Measurements from ENCODE around the gene ISG20L2. TPM values are rescaled to one million over a fixed set of nuclear protein-coding genes. Genes with fewer than 3 reads are reported as not detected.

The ISG20L2 gene
- total RNA-seq, 1 donor from 2014 or later: 23.7 TPM

DNA sequence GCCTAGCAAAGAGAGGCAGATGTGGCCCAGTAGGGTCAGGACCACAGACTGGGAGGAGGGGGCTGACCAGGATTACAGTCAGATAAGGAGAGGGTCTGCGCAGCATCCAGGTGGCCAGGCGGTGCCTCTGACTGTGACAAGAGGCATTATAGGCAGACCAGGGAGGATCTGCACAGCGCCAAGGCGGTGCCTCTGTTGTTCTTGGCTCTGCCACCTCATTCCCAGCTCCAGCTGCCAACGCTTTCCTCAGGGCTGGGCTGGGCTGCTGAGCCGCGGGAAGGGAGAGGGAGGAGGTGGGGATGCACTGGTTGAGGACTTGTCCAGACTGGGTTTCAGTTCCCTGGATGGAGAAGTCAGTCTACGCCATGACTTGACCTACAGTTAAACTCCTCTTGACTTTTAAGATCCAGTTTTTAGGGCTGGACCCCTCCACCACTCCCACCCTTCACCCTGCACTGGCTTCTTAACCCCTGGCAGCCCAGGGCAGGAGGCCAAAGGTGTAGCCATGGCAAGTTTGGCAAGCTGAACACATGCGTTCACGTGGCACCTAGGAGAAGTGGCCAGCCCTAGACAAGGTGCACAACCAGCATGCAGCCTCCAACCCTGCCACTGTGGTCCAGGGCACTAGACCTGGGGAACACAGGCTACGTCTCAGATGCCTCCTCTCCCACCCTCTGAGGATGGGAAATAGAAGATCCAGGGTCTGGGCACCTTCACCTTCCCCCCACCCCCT, 18.6 kb downstream of the ISG20L2 start:
- Mint-ChIP-seq H3K4me1 (peaks cover 61% of the 10 kb centered on the region), H3K9me3 (no peaks in the 10 kb centered on the region), H3K27ac (peak overlapping the region; percentile 84), H3K4me3 (peak overlapping the region; percentile 24), H3K36me3 (peaks cover 2% of the 10 kb centered on the region), H3K27me3 (ENCODE audit: insufficient read depth, low read depth) (peaks cover 23% of the 10 kb centered on the region)
- peaks cover 55% of the 10 kb centered on the region for H3K4me1 ChIP-seq
- H3K4me2 ChIP-seq: peak overlapping the region; percentile 96
- no peak overlapping the region for H3K27ac ChIP-seq
- no peaks in the 10 kb centered on the region for H3K36me3 ChIP-seq
- peaks cover 3% of the 10 kb centered on the region for H3K79me2 ChIP-seq (ENCODE audit: low read depth)
- DNase-seq (ENCODE audit: low spot score): peak; percentile 14
- H3K9ac ChIP-seq: no peak overlapping the region
- H3K4me3 ChIP-seq: no peak overlapping the region
- H2AFZ ChIP-seq (replicated peaks): no peak overlapping the region
- peaks cover 4% of the 10 kb centered on the region for H3K27me3 ChIP-seq
- H3F3A ChIP-seq (ENCODE audit: low read depth): peaks cover 77% of the 10 kb centered on the region
- TF ChIP-seq EZH2phosphoT487 (IDR thresholded peaks at IDR 0.05) (no peak), EZH2 (IDR thresholded peaks at IDR 0.05) (no peak)
- TF ChIP-seq, protein P1, sequence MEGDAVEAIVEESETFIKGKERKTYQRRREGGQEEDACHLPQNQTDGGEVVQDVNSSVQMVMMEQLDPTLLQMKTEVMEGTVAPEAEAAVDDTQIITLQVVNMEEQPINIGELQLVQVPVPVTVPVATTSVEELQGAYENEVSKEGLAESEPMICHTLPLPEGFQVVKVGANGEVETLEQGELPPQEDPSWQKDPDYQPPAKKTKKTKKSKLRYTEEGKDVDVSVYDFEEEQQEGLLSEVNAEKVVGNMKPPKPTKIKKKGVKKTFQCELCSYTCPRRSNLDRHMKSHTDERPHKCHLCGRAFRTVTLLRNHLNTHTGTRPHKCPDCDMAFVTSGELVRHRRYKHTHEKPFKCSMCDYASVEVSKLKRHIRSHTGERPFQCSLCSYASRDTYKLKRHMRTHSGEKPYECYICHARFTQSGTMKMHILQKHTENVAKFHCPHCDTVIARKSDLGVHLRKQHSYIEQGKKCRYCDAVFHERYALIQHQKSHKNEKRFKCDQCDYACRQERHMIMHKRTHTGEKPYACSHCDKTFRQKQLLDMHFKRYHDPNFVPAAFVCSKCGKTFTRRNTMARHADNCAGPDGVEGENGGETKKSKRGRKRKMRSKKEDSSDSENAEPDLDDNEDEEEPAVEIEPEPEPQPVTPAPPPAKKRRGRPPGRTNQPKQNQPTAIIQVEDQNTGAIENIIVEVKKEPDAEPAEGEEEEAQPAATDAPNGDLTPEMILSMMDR (IDR thresholded peaks at IDR 0.05): no peak
- H4K20me1 ChIP-seq (ENCODE audit: low read depth): no peaks in the 10 kb centered on the region
- H3K9me3 ChIP-seq (ENCODE audit: low read depth): no peaks in the 10 kb centered on the region

DNA sequence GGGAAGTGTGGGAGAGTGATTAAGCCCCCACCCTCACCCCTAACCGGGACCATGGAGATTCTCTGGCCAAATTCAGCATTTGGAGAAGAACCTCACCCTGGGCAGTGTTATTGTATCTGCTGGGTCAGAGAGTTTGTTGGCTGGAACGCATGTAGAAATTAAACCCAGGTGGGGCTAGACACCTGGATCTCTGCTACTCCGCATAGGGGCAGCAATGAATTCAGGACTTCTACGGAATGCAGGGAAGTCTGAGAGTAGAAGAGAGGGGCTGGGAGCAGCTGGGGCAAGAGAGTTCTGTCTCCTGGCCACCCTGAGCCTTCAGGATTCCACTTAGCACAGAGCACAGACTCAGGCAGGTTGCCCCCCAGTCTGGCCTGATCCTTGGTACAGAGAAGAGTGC, 19.5 kb downstream of the ISG20L2 start:
- H3K4me3 Mint-ChIP-seq: peak overlapping the region; percentile 73
- H4K20me1 ChIP-seq (ENCODE audit: low read depth): peaks cover 6% of the 10 kb centered on the region
- H3K9me3 ChIP-seq (ENCODE audit: low read depth): no peaks in the 10 kb centered on the region
- peaks cover 65% of the 10 kb centered on the region for H3K4me1 Mint-ChIP-seq
- no peaks in the 10 kb centered on the region for H3K36me3 Mint-ChIP-seq
- peaks cover 82% of the 10 kb centered on the region for H3F3A ChIP-seq (ENCODE audit: low read depth)
- H3K36me3 ChIP-seq: no peaks in the 10 kb centered on the region
- peak overlapping the region; percentile 96 for H3K4me2 ChIP-seq
- H2AFZ ChIP-seq (replicated peaks): no peak overlapping the region
- H3K27me3 ChIP-seq: peaks cover 13% of the 10 kb centered on the region
- peaks cover 60% of the 10 kb centered on the region for H3K4me1 ChIP-seq
- no peak overlapping the region for H3K9ac ChIP-seq
- H3K4me3 ChIP-seq: no peak overlapping the region
- H3K27me3 Mint-ChIP-seq (ENCODE audit: insufficient read depth, low read depth): peaks cover 23% of the 10 kb centered on the region
- peak overlapping the region; percentile 84 for H3K27ac Mint-ChIP-seq
- TF ChIP-seq EZH2phosphoT487 (IDR thresholded peaks at IDR 0.05) (no peak), EZH2 (IDR thresholded peaks at IDR 0.05) (no peak)
- TF ChIP-seq, protein P1 (IDR thresholded peaks at IDR 0.05): no peak
- no peaks in the 10 kb centered on the region for H3K9me3 Mint-ChIP-seq
- peak; percentile 11 for DNase-seq (ENCODE audit: low spot score)
- H3K27ac ChIP-seq: peak overlapping the region; percentile 91
- H3K79me2 ChIP-seq (ENCODE audit: low read depth): peaks cover 12% of the 10 kb centered on the region

DNA sequence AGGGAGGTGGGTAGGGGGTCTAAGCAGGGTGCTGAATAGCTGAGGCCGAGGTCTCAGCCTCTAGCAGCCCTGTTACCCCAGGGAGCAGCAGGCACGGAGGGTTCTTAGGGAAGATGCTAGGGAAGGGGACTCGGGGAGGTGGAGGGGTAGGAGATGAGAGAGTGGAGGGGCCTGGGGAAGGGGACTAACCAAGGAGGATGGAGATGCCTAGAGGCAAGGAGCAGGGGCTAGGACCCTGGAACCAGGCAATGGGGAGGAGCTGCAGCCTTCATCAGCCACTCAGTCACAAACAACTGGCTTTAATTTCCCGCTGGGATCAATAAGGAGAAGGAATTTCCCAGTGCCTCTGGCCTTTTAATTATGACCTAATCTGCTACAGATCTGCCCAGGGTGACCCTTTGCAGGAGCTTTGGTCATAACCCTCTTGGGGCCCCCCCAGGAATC, 20.3 kb downstream of the ISG20L2 start:
- Histone ChIP-seq H3K9ac (no peak overlapping the region), H3K79me2 (ENCODE audit: low read depth) (peaks cover 19% of the 10 kb centered on the region), H4K20me1 (ENCODE audit: low read depth) (peaks cover 14% of the 10 kb centered on the region), H3K27ac (peak overlapping the region; percentile 91), H3K9me3 (ENCODE audit: low read depth) (no peaks in the 10 kb centered on the region), H3K36me3 (no peaks in the 10 kb centered on the region), H3K4me2 (peak overlapping the region; percentile 96), H2AFZ (replicated peaks) (no peak overlapping the region), H3K27me3 (peaks cover 16% of the 10 kb centered on the region), H3F3A (ENCODE audit: low read depth) (peaks cover 90% of the 10 kb centered on the region), H3K4me3 (peak overlapping the region; percentile 61), H3K4me1 (peaks cover 68% of the 10 kb centered on the region)
- peak overlapping the region; percentile 92 for H3K27ac Mint-ChIP-seq
- TF ChIP-seq EZH2phosphoT487 (IDR thresholded peaks at IDR 0.05) (no peak), EZH2 (IDR thresholded peaks at IDR 0.05) (no peak)
- TF ChIP-seq, protein P1 (IDR thresholded peaks at IDR 0.05): no peak
- DNase-seq (ENCODE audit: low spot score): peak; percentile 76
- H3K4me1 Mint-ChIP-seq: peaks cover 73% of the 10 kb centered on the region
- H3K27me3 Mint-ChIP-seq (ENCODE audit: insufficient read depth, low read depth): peaks cover 25% of the 10 kb centered on the region
- H3K9me3 Mint-ChIP-seq: no peaks in the 10 kb centered on the region
- peak overlapping the region; percentile 73 for H3K4me3 Mint-ChIP-seq
- H3K36me3 Mint-ChIP-seq: no peaks in the 10 kb centered on the region
